Endothelial cell of umbilical vein (primary cell): ENCODE results near the gene CDIP1. TPM values are rescaled to one million over a fixed set of nuclear protein-coding genes. Genes with fewer than 3 reads are reported as not detected.

Experiments used
- BruUV-seq: library from RNA; stranded (reverse); fragments of 400-500 nt; replicated peaks from 2 replicates; lab custom pipeline; 2021; lab: Mats Ljungman, UMichigan
- CTCF ChIA-PET: fragments of 300-600, 350-600 bp; sonication (Branson Sonifier 250); formaldehyde crosslinking; loops from one replicate; lab custom pipeline; 2021; ENCODE audit warnings: antibody characterized with exemption, inconsistent platforms; lab: Charles Lee
- POLR2A ChIA-PET: fragments of 300-600, 350-600 bp; sonication (Branson Sonifier 250); formaldehyde crosslinking; loops from one replicate; lab custom pipeline; 2021; ENCODE audit warnings: antibody characterized with exemption, inconsistent platforms; lab: Charles Lee
- DNase-seq: peaks from one replicate; pipeline ENCODE4 v3.0.0-alpha.2; 2011; ENCODE audit warnings: low read depth, low spot score
- FAIRE-seq: peaks from 2 replicates; lab custom pipeline; 2011; peaks lifted over from hg19 to GRCh38; lab: Jason Lieb, UNC
- H2AFZ ChIP-seq: 2 replicates; pipeline ENCODE4 v1.6.0; 2012; ENCODE audit warnings: low read depth, low read length, control low read depth, inconsistent platforms
- H3K27ac ChIP-seq: 2 replicates; pipeline ENCODE4 v1.5.1; 2011; ENCODE audit warnings: low read depth, mild to moderate bottlenecking, control low read depth, low read length, moderate library complexity; ENCODE audit not compliant: insufficient read depth
- H3K27me3 ChIP-seq, 2 experiments: 2 replicates each; pipeline versions ENCODE4 v1.6.0 to v1.6.1; 2011; ENCODE audit warnings: low read length in 2 of 2, mixed read lengths in 1 of 2; ENCODE audit not compliant: control insufficient read depth in 2 of 2, insufficient read depth in 2 of 2
- H3K36me3 ChIP-seq, 2 experiments: 2 replicates in 1 of 2; 3 replicates in 1 of 2; pipeline ENCODE4 v1.5.1; 2011; ENCODE audit warnings: low read length in 2 of 2, mild to moderate bottlenecking in 1 of 2, moderate library complexity in 1 of 2; ENCODE audit not compliant: control insufficient read depth in 2 of 2, insufficient read depth in 2 of 2; ENCODE audit errors: extremely low read depth in 1 of 2
- H3K4me1 ChIP-seq: 3 replicates; pipeline ENCODE4 v1.5.1; 2011; ENCODE audit warnings: mild to moderate bottlenecking, low read length; ENCODE audit not compliant: control insufficient read depth, insufficient read depth; ENCODE audit errors: extremely low read depth
- H3K4me2 ChIP-seq: 2 replicates; pipeline ENCODE4 v1.6.1; 2011; ENCODE audit warnings: low read length, control low read depth, mixed read lengths; ENCODE audit not compliant: insufficient read depth
- H3K4me3 ChIP-seq, 3 experiments: fragments of 200-600 bp in 1 of 3; sonication (generic), shearing (Covaris generic) in 1 of 3; replicated peaks in 1 of 3; 2 replicates each; pipeline ENCODE4 v1.5.1; 2011 to 2016; ENCODE audit warnings: control low read depth in 3 of 3, low read length in 3 of 3, mild to moderate bottlenecking in 2 of 3, inconsistent platforms in 1 of 3, low read depth in 1 of 3, moderate library complexity in 1 of 3; ENCODE audit not compliant: insufficient read depth in 1 of 3
- H3K79me2 ChIP-seq: 2 replicates; pipeline ENCODE4 v1.6.0; 2012; ENCODE audit warnings: low read length, inconsistent platforms; ENCODE audit not compliant: control insufficient read depth, insufficient read depth
- H3K9ac ChIP-seq: replicated peaks from 2 replicates; pipeline ENCODE3; 2011; ENCODE audit warnings: low read length, control low read depth; ENCODE audit not compliant: insufficient read depth; ENCODE audit errors: extremely low read depth
- H3K9me1 ChIP-seq: replicated peaks from 3 replicates; pipeline ENCODE4 v1.6.0; 2011; ENCODE audit warnings: mild to moderate bottlenecking, low read length; ENCODE audit not compliant: control insufficient read depth, insufficient read depth; ENCODE audit errors: extremely low read depth
- H3K9me3 ChIP-seq: replicated peaks from 2 replicates; pipeline ENCODE4 v1.5.1; 2012; ENCODE audit warnings: low read length, inconsistent platforms; ENCODE audit not compliant: control insufficient read depth, insufficient read depth
- H4K20me1 ChIP-seq: replicated peaks from 2 replicates; pipeline ENCODE3; 2011; ENCODE audit warnings: mild to moderate bottlenecking, low read length; ENCODE audit not compliant: control insufficient read depth, insufficient read depth; ENCODE audit errors: extremely low read depth
- EZH2 ChIP-seq: IDR thresholded peaks from 2 replicates; pipeline ENCODE4 v1.6.1; 2012; ENCODE audit warnings: borderline replicate concordance, low read depth, mild to moderate bottlenecking, moderate library complexity, low read length, inconsistent platforms; ENCODE audit not compliant: severe bottlenecking
- JUN ChIP-seq: IDR thresholded peaks from 2 replicates; pipeline ENCODE4 v1.6.1; 2011; ENCODE audit warnings: borderline replicate concordance, low read depth; ENCODE audit not compliant: insufficient read length, insufficient read depth
- MAX ChIP-seq: IDR thresholded peaks from 2 replicates; pipeline ENCODE4 v1.6.1; 2011; ENCODE audit not compliant: insufficient read depth, insufficient read length
- MYC ChIP-seq: IDR thresholded peaks from one replicate; pipeline ENCODE4 v1.6.1; 2011; ENCODE audit warnings: mild to moderate bottlenecking, low read depth, low read length
- dilution Hi-C: fragments of 300-500 bp; cut with MboI; formaldehyde crosslinking; loops from one replicate; pipeline ENCODE4 v1.15.0; 2019; ENCODE audit warnings: low sequenced_read_pairs; ENCODE audit not compliant: extremely low pct_ligation_motif_present
- intact Hi-C: fragments of 100-400 bp; cut with micrococcal nuclease; formaldehyde crosslinking; loops from one replicate; pipeline ENCODE4 v1.10.0; 2022
- polyA plus RNA-seq, 4 experiments: library from polyadenylated mRNA; depleted of rRNA in 3 of 4; stranded (reverse) in 3 of 4; unstranded in 1 of 4; fragments of >200 nt; gene quantifications; 2 replicates each; pipeline versions ENCODE4 v1.2.1 to v1.2.3, GENCODE V29; 2011 to 2012; ENCODE audit warnings: missing spikeins in 1 of 4
- total RNA-seq: library from RNA; stranded (reverse); gene quantifications from 2 replicates; pipeline ENCODE4 v1.2.3, GENCODE V29; 2021
- TF ChIP-seq, protein P1 (sequence below), 2 donors: IDR thresholded peaks; 1 replicate in 1 of 2; 2 replicates in 1 of 2; pipeline ENCODE4 v1.5.1; 2011; ENCODE audit warnings: low read length in 2 of 2, mild to moderate bottlenecking in 2 of 2, moderate library complexity in 2 of 2, control low read depth in 1 of 2, inconsistent platforms in 1 of 2, low read depth in 1 of 2; ENCODE audit not compliant: insufficient read depth in 1 of 2; ENCODE audit errors: extremely low read depth in 1 of 2

CDIP1 gene
- total and polyA plus RNA-seq, 2 donors (not counting 3 experiments of a cell fraction or from before 2014, with no cell fraction given) = 33.9 to 37.4 TPM

- Histone ChIP-seq H3K9ac (no peak overlapping the region), H3K27ac (no peak overlapping the region), H3K27me3 (no peaks in the 10 kb centered on the region), H3K9me1 (no peaks in the 10 kb centered on the region), H3K9me3 (no peaks in the 10 kb centered on the region), H3K36me3 (peaks cover 0 to 6% of the 10 kb centered on the region in 2 experiments), H4K20me1 (no peaks in the 10 kb centered on the region), H3K4me3 (no peak overlapping the region), H3K79me2 (no peaks in the 10 kb centered on the region), H3K4me1 (peaks cover 4% of the 10 kb centered on the region), H2AFZ (no peak overlapping the region), H3K4me2 (no peak overlapping the region)
- POLR2A ChIA-PET = no interaction called here
- CTCF ChIA-PET = interaction anchor here (1.0 to 2.2 kb wide), 7 partner anchors 13 to 77 kb away, joined by 3 to 7 read pairs (median 5); partner anchors contain the start of gene C16orf96
- DNase-seq (no peak), FAIRE-seq (no peak)
- dilution Hi-C loops = no loop called here
- BruUV-seq = no TSS peak
- intact Hi-C loops = loop anchor here (2.0 to 5.0 kb wide), 2 partner anchors 13 to 77 kb away; partner anchors contain the start of gene UBALD1
- TF ChIP-seq EZH2 (no peak), MYC (no peak), JUN (no peak), MAX (no peak)
- TF ChIP-seq, protein P1, sequence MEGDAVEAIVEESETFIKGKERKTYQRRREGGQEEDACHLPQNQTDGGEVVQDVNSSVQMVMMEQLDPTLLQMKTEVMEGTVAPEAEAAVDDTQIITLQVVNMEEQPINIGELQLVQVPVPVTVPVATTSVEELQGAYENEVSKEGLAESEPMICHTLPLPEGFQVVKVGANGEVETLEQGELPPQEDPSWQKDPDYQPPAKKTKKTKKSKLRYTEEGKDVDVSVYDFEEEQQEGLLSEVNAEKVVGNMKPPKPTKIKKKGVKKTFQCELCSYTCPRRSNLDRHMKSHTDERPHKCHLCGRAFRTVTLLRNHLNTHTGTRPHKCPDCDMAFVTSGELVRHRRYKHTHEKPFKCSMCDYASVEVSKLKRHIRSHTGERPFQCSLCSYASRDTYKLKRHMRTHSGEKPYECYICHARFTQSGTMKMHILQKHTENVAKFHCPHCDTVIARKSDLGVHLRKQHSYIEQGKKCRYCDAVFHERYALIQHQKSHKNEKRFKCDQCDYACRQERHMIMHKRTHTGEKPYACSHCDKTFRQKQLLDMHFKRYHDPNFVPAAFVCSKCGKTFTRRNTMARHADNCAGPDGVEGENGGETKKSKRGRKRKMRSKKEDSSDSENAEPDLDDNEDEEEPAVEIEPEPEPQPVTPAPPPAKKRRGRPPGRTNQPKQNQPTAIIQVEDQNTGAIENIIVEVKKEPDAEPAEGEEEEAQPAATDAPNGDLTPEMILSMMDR (IDR thresholded peaks at IDR 0.05; ENCODE audit: extremely low read depth in 1 of 2, insufficient read depth in 1 of 2, low read depth in 1 of 2, low read length in 2 of 2) = no peak
Measured at GRCh38 chr16:4535627-4536108, 2.9 kb downstream of the CDIP1 start.
